GM21367 (cell line): ENCODE data around the gene CCDC93.

ENCODE experiments used
- ATAC-seq: cut with Tn5 transposase; IDR thresholded peaks from one replicate; pipeline ENCODE4 v1.9.1; 2021; ENCODE audit not compliant: unreplicated experiment

CCDC93 gene

GRCh38 chr2:118013724-118014491, at the start of gene CCDC93:
Gene CCDC93, minus strand, starts transcription at chr2:118014070. Its CDS starts 75 bp downstream, at chr2:118013995.
- peak; percentile 84 for ATAC-seq

GRCh38 chr2:118062669-118063068, 48.8 kb upstream of the CCDC93 start:
- no peak for ATAC-seq

GRCh38 chr2:118062048-118062447, 48.2 kb upstream of the CCDC93 start:
- ATAC-seq, result no peak

- peak; percentile 70 for ATAC-seq
Observed at GRCh38 chr2:118061135-118061955, 47.5 kb upstream of the CCDC93 start.

- ATAC-seq, result no peak
Observed at GRCh38 chr2:118059919-118060478, 46.1 kb upstream of the CCDC93 start.

GRCh38 chr2:118058951-118059350, 45.1 kb upstream of the CCDC93 start:
- ATAC-seq, result no peak

GRCh38 chr2:118056801-118057200, 42.9 kb upstream of the CCDC93 start:
- no peak for ATAC-seq

- peak; percentile 86 for ATAC-seq
Observed at GRCh38 chr2:118056165-118056534, 42.3 kb upstream of the CCDC93 start.

- ATAC-seq, result peak; percentile 72
Observed at GRCh38 chr2:118055512-118056164, 41.8 kb upstream of the CCDC93 start.

GRCh38 chr2:118054213-118055008, 40.5 kb upstream of the CCDC93 start:
- no peak for ATAC-seq

- no peak for ATAC-seq
Observed at GRCh38 chr2:118053681-118054080, 39.8 kb upstream of the CCDC93 start.

- no peak for ATAC-seq
Observed at GRCh38 chr2:118052474-118052873, 38.6 kb upstream of the CCDC93 start.

GRCh38 chr2:118051826-118052358, 38.0 kb upstream of the CCDC93 start:
- no peak for ATAC-seq

- ATAC-seq, result no peak
Observed at GRCh38 chr2:118050974-118051373, 37.1 kb upstream of the CCDC93 start.

GRCh38 chr2:118050386-118050785, 36.5 kb upstream of the CCDC93 start:
- ATAC-seq, result no peak

- ATAC-seq, result peak; percentile 64
Observed at GRCh38 chr2:118049816-118050140, 35.9 kb upstream of the CCDC93 start.

- no peak for ATAC-seq
Observed at GRCh38 chr2:118049140-118049815, 35.4 kb upstream of the CCDC93 start.

- no peak for ATAC-seq
Observed at GRCh38 chr2:118048401-118048800, 34.5 kb upstream of the CCDC93 start.

GRCh38 chr2:118047380-118047826, 33.5 kb upstream of the CCDC93 start:
- no peak for ATAC-seq
